Activated CD8-positive, alpha-beta memory T cell treated with anti-CD3 and anti-CD28 coated beads, Interleukin-2, amount 10 ng/mL, durations not matched to agents 7 days and 5 days (primary cell): Measurements from ENCODE around the gene ATP1A3. TPM values are rescaled to one million over a fixed set of nuclear protein-coding genes. Genes with fewer than 3 reads are reported as not detected.

Experiments
- total RNA-seq, 2 experiments: library from RNA; stranded (reverse); gene quantifications; one replicate each; pipeline ENCODE4 v1.2.3, GENCODE V29; 2021

The ATP1A3 gene
- total RNA-seq, 2 experiments from 2014 or later = 3.4 to 5.6 TPM

Other genes starting within 250 kb of the ATP1A3 start
- not detected for gene CEACAM6, start 238.7 kb downstream of the ATP1A3 start, total RNA-seq
- gene CEACAM3, start 197.6 kb downstream of the ATP1A3 start, total RNA-seq = not detected
- gene LYPD4, start 149.5 kb downstream of the ATP1A3 start, total RNA-seq = not detected
- not detected for gene DMRTC2, start 149.2 kb downstream of the ATP1A3 start, total RNA-seq
- gene RPS19, start 134.0 kb downstream of the ATP1A3 start, total RNA-seq = 1,000 to 10,000 TPM; 3,135 to 3,310 TPM
- 1 to 10 TPM; 4.0 to 4.1 TPM for gene CD79A, start 117.0 kb downstream of the ATP1A3 start, total RNA-seq
- gene ARHGEF1, start 111.0 kb downstream of the ATP1A3 start, total RNA-seq = 100 to 1,000 TPM; 545 to 682 TPM
- 1 to 10 TPM; 1.5 to 1.9 TPM for gene ERFL, start 65.8 kb downstream of the ATP1A3 start, total RNA-seq
- 10 to 100 TPM; 81.3 to 93.9 TPM for gene RABAC1, start 34.9 kb downstream of the ATP1A3 start, total RNA-seq
- under 1 TPM; 0.44 to 0.56 TPM for gene GRIK5, start 76.0 kb upstream of the ATP1A3 start, total RNA-seq
- 10 to 100 TPM; 14.7 to 18.3 TPM for gene ZNF574, start 81.9 kb upstream of the ATP1A3 start, total RNA-seq
- 10 to 100 TPM; 17.7 to 40.4 TPM for gene POU2F2, start 138.2 kb upstream of the ATP1A3 start, total RNA-seq
- 10 to 100 TPM; 35.8 to 40.7 TPM for gene DEDD2, start 223.4 kb upstream of the ATP1A3 start, total RNA-seq
- 10 to 100 TPM; 21.9 to 24.4 TPM for gene ZNF526, start 226.1 kb upstream of the ATP1A3 start, total RNA-seq
- gene GSK3A, start 248.4 kb upstream of the ATP1A3 start, total RNA-seq = 10 to 100 TPM; 47.3 to 53.8 TPM